ENCODE results near the gene TNFAIP2.

TNFAIP2 gene

GRCh38 chr14:103084021-103084919, 39.0 kb upstream of the TNFAIP2 start, which contains the start of gene LBHD2:
Gene LBHD2, plus strand, starts transcription at chr14:103084210. Its CDS starts 1,803 bp downstream, at chr14:103086013.
- no peak for TF ChIP-seq ZNF8 (CRISPR knock-in tag; IDR thresholded peaks at IDR 0.05)
- TF ChIP-seq ZFP30 (CRISPR knock-in tag; IDR thresholded peaks at IDR 0.05), result no peak
- no peak for TF ChIP-seq BACH2 (CRISPR knock-in tag; IDR thresholded peaks at IDR 0.05; ENCODE audit: borderline replicate concordance)
- TF ChIP-seq ZC3H10 (CRISPR knock-in tag; IDR thresholded peaks at IDR 0.05), result no peak
- TF ChIP-seq ZNF565 (CRISPR knock-in tag; conservative IDR thresholded peaks at IDR 0.05; ENCODE audit: low read depth), result no peak
- TF ChIP-seq, protein P1, sequence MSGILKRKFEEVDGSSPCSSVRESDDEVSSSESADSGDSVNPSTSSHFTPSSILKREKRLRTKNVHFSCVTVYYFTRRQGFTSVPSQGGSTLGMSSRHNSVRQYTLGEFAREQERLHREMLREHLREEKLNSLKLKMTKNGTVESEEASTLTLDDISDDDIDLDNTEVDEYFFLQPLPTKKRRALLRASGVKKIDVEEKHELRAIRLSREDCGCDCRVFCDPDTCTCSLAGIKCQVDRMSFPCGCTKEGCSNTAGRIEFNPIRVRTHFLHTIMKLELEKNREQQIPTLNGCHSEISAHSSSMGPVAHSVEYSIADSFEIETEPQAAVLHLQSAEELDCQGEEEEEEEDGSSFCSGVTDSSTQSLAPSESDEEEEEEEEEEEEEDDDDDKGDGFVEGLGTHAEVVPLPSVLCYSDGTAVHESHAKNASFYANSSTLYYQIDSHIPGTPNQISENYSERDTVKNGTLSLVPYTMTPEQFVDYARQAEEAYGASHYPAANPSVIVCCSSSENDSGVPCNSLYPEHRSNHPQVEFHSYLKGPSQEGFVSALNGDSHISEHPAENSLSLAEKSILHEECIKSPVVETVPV (CRISPR knock-in tag; IDR thresholded peaks at IDR 0.05), result no peak
- ATAC-seq, result peak; percentile 62

DNA sequence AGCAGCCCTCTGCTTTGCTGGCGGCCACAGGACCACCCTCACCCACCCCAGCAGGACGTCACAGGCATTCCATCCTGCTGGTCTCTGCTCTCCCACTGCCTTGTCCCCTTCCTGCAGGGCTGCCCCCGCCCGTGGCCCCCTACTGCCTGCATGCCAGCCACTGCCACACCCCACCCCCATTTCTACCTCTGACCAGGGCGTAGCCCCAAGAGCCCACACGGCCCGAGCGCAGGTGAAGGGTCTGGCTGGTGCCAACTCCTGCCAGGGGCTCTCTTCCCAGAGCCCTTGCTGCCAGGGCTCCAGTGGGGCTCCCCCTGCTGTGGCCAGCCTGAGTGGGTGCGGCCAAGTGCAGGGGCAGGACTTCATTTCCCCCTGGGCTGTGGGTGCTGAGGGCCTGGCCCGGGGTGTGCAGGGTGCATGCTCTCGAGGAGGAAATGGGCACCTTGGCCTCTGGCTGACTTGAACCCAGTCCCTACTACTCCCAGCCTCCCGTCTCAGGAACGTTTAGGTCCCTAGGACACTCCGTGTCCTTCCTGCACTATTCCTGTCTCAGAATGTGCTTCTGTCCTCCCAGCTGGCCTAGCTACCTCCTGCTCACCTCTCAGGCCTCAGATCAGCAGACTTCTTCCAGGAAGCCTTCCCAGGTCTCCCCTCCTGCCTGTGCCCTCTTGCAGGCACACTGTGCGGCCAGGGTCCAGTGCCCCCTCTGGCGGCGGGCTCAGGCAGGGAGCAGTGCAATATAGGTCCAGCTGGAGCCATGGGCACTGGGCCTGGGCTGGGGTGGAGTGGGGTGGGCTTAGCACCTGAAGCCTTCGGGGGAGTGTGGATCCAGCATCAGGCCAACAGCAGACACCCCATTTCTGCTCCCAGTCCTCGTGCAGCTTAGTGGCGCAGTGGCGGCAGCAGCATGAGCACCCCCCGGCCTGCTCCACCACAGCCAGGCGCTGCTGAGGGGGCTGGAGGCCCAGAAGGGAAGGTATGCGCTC, 37.9 kb upstream of the TNFAIP2 start:
- TF ChIP-seq, protein P1 (CRISPR knock-in tag; IDR thresholded peaks at IDR 0.05), result no peak
- TF ChIP-seq TSHZ2 (CRISPR knock-in tag; IDR thresholded peaks at IDR 0.05) (no peak), ZNF70 (CRISPR knock-in tag; IDR thresholded peaks at IDR 0.05) (no peak)
- ATAC-seq, result no peak; the same call in 2 of the 3 replicates

DNA sequence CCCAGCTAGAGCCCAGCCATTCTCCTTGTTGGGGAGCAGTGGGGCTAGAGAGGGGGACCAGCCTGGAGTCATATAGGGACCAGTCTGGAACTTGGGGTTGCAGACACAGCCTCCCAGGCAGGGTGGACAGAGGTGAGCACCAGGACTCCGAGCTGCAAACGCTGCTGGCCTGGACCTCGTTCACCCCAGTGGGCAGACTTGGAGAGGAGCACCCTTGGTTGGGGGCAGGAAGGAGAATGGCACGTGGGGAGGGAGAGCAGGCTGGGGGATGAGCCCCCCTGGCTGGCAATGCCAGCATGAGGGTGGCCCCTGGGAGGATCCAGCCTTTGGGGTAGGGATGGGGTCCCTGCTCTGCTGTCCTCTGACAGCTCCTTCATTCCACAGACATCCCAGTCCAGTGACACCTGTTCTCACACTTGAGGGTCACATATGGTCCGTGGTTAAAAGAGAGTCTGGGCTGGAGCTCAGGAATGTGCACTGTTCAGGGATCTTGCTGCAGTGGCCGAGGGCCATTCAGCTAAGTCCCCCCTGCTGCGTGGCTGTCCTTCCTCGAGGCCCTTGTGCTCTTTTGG, 36.4 kb upstream of the TNFAIP2 start:
- TF ChIP-seq BACH2 (CRISPR knock-in tag; IDR thresholded peaks at IDR 0.05; ENCODE audit: borderline replicate concordance) (no peak), ZNF70 (CRISPR knock-in tag; IDR thresholded peaks at IDR 0.05) (no peak), ZFP3 (CRISPR knock-in tag; IDR thresholded peaks at IDR 0.05) (no peak), CSDC2 (CRISPR knock-in tag; IDR thresholded peaks at IDR 0.05) (no peak), TCF4 (CRISPR knock-in tag; IDR thresholded peaks at IDR 0.05; ENCODE audit: borderline replicate concordance) (no peak), OSR1 (CRISPR knock-in tag; IDR thresholded peaks at IDR 0.05) (no peak), TOX (CRISPR knock-in tag; IDR thresholded peaks at IDR 0.05; ENCODE audit: borderline replicate concordance) (no peak), RARB (CRISPR knock-in tag; IDR thresholded peaks at IDR 0.05) (no peak), CREB5 (CRISPR knock-in tag; IDR thresholded peaks at IDR 0.05; ENCODE audit: low read depth) (no peak), GLIS3 (CRISPR knock-in tag; IDR thresholded peaks at IDR 0.05) (no peak), ZFP30 (CRISPR knock-in tag; IDR thresholded peaks at IDR 0.05) (no peak), TSHZ2 (CRISPR knock-in tag; IDR thresholded peaks at IDR 0.05) (no peak), ZNF565 (CRISPR knock-in tag; conservative IDR thresholded peaks at IDR 0.05; ENCODE audit: low read depth) (no peak), ZNF8 (CRISPR knock-in tag; IDR thresholded peaks at IDR 0.05) (no peak), PPARA (CRISPR knock-in tag; IDR thresholded peaks at IDR 0.05; ENCODE audit: borderline replicate concordance) (no peak), ZC3H10 (CRISPR knock-in tag; IDR thresholded peaks at IDR 0.05) (no peak), ISL1 (CRISPR knock-in tag; IDR thresholded peaks at IDR 0.05) (no peak)
- TF ChIP-seq, protein P2, sequence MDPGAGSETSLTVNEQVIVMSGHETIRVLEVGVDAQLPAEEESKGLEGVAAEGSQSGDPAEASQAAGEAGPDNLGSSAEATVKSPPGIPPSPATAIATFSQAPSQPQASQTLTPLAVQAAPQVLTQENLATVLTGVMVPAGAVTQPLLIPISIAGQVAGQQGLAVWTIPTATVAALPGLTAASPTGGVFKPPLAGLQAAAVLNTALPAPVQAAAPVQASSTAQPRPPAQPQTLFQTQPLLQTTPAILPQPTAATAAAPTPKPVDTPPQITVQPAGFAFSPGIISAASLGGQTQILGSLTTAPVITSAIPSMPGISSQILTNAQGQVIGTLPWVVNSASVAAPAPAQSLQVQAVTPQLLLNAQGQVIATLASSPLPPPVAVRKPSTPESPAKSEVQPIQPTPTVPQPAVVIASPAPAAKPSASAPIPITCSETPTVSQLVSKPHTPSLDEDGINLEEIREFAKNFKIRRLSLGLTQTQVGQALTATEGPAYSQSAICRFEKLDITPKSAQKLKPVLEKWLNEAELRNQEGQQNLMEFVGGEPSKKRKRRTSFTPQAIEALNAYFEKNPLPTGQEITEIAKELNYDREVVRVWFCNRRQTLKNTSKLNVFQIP (CRISPR knock-in tag; IDR thresholded peaks at IDR 0.05; ENCODE audit: borderline replicate concordance, low read depth), result no peak
- TF ChIP-seq, protein P1 (CRISPR knock-in tag; IDR thresholded peaks at IDR 0.05), result no peak
- ATAC-seq, result no peak

Measured in SK-N-SH treated with all-trans-retinoic acid at 6 μM for 48 hours (cell line).